GM23248 (cell line): ENCODE data around the gene TRIM2.

Source experiments
- EZH2 ChIP-seq: fragments of 200-600 bp; sonication (generic); IDR thresholded peaks from 2 replicates; pipeline ENCODE4 v1.6.1; 2018; ENCODE audit warnings: antibody characterized with exemption, mild to moderate bottlenecking; ENCODE audit not compliant: insufficient read depth, poor library complexity, severe bottlenecking
- EZH2phosphoT487 ChIP-seq: fragments of 200-600 bp; sonication (generic); IDR thresholded peaks from 2 replicates; pipeline ENCODE4 v1.6.1; 2018; ENCODE audit warnings: antibody characterized with exemption, moderate library complexity, mild to moderate bottlenecking, low read depth; ENCODE audit not compliant: insufficient read depth

GRCh38 chr4:153218961-153219360 lies 14.7 kb downstream of the TRIM2 start:
- TF ChIP-seq EZH2: no peak
- TF ChIP-seq EZH2phosphoT487: no peak
